Measurements from ENCODE around the gene FNDC3B.

FNDC3B gene

DNA sequence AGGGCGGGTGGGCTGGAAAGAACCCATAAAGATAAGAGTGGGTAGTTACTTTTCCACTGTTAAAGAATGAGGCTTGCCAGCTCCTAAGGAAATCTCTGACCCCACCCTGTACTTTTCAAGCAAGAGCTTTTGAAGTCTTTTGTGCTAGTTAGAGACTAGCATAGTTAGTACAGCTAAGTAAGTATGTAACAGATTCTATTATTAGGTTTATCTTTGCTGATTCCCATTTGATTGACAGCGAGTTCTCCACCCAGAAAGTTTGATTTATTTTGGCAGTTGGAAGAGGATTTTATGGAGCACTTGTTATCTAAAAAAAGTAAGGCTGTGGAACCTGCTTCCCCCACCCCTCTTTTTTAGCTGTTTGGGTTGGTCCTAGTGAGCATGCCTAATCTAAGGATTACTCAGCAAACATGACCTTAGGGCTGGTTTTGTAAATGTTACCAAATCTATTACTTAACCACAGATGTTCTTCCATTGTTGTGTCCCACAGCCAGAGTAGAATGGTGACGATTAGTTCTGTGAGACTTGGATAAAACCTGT, 57.6 kb downstream of the FNDC3B start:
- DNase-seq, result peak; percentile 13 to 72 (median 47)

DNA sequence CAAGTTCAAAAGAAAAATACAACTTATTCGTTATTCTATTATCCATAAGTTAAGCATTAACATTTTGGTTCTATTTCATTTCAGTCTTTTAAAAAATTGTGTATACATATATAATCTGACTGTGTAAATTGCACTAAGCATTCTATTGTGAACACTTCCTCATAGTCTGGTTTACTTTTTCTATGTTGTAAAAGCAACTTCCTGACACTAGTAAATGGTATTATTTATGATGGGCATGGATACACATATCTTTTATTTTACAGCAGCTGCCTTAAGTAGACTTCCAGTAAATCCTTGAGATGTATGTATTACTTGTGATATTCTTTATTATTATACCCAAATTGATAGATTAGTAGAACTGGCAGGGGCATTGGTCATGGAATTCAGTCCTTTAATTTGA, 58.2 kb downstream of the FNDC3B start:
- peak in 2 of 4 experiments; percentile 19 to 36 for DNase-seq

GRCh38 chr3:172098698-172099494, 59.5 kb downstream of the FNDC3B start:
- no peak for DNase-seq

- DNase-seq, result no peak
These were observed 60.1 kb downstream of the FNDC3B start for GRCh38 chr3:172099495-172099808.

DNA sequence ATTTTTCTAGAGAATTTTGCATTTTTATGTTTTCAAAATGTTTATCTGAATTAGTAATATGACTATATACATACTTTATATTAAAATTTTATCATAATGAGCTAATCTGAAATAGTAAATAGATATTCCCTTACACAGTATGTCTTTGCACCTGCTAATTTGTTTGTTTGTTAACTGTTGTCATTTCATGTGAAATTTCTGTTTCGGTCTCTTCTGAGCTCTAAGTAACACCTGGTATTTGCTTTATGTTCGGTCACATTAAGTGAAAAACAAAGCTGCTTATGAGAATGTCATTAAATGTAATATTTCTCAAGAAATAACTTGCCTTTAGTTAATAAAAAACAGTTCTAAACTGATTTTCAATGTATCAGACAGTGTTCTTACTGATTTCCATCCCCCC, 61.1 kb downstream of the FNDC3B start:
- DNase-seq, result no peak

DNA sequence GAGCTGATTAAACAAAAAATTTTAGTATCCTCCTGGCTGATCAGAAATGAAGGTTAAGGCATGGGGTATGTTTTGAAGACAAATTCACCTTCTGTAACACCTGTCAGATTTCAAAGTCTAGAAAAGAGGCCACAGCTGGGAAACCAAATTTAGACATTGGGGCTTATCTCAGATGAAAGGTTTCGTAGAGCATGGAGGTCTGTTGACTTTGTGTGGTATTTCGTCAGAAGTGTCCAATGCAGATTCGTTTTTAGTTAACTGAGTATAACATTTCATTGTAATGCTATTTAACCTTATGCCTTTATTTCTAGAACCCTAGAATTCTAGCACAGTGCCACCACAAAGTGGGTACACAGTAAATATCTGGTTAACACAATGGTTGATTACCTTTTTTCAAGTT, 61.7 kb downstream of the FNDC3B start:
- no peak for DNase-seq

- DNase-seq, result peak in 3 of 4 experiments; percentile 41 to 51 (median 49)
These were observed 62.9 kb downstream of the FNDC3B start for GRCh38 chr3:172102123-172102882.

DNA sequence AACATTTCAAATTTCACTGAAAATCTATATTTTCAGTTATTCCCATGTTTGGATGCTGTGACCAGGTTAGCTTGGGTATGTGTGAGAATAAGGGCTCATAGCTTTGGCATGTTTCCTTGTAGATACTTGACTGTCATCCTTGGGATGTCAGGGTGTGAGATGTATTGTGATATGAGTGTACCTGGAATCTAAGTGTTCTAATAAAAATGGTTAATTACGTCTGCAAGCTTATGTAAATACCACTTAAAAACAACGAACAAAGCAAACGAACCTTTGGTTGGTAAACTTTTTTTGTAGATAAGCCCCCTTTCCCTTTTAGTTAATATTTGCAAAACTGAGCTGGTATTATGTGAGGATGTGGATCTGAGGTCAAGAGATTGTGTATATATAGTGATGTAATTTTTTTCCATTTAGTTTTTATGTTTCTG, 63.5 kb downstream of the FNDC3B start:
- DNase-seq, result no peak

DNA sequence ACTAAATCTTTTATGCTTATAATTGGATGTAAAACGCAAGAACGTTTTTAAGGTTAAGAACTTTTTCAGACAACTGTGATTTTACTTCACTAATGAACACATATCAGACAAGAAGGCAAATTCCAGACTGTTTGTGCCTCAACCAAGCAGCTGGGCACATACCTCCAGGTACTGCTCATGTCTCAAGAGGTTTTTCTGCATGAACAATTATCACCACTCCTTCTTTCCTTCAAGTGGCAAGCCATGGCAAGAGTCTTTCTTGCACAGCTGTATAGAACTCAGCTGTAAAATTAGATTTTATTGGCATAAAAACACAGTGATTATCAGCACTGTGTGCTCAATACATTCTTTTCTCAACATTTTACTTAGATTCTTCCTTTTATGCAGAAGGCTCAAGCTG, 64.3 kb downstream of the FNDC3B start:
- DNase-seq, result no peak

DNA sequence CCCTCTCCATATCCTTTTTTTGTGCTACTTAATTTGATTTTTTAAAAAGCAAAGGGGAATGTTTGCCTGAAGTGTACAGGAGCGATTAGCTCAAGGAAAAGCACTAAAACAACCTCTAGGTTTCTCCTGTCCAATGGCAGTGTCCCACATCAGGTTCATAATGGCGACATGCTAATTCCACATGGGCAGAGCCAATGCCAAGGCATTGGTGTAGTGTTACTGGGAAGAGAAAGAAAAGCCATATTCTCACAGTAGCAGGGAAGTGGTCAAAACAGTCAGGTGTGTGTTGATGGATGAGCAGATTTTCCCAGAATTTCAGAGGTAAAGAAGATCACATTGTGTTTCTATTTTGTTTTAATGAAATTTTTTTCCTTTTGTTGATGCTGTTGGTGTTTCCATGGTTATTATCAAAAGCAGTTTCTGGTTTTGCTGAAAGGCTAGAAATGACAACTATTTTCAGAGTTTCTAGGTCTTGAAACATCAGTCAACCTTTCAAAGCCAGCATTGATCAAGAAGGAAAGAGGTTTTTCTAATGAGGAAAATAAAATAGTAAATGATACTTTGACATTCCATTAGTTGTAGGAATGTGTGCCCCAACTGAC, 65.2 kb downstream of the FNDC3B start:
- DNase-seq, result no peak

DNA sequence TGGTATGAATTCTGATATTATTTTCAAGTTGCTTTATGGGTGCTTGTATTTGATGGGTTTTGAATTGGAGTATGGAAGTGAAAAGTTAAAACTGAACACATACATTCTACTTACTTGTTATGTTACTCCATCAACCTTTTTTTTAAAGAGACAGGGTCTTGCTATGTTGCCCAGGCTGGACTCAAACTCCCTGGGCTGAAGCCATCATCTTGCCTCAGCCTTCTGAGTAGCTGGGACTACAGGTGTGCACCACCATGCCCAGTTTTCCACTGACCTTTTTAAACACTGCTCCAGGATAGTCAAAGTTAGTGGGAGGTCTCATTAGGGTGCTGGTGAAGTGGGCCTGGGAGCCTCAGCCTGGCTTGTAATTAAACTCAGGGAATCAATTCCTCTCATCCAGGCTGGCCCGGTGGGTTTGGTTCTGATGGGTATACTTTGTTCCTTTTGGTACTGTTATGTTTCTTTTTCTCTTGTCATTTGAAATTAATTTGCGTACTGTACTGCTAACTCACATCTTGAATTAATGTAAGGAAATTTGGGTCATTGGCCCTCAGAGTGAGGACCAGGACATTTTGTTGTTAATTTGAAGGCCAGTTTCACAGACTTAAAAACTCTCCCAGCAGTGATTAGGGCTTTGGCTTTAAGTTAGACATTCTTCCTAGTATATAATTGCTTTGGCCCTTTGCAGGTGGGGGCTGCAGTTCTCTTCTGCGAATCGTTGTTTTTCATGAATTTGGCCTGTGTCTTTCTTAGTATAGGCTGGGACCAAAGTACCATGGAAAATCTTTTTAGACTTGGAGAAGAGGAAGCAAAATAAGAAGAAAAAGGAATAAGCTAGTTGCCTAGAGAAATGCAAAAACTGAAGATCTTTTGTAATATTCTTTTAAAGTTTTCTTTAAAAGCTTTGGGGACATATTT, 66.9 kb downstream of the FNDC3B start:
- peak in 1 of 4 experiments; percentile 16 for DNase-seq

DNA sequence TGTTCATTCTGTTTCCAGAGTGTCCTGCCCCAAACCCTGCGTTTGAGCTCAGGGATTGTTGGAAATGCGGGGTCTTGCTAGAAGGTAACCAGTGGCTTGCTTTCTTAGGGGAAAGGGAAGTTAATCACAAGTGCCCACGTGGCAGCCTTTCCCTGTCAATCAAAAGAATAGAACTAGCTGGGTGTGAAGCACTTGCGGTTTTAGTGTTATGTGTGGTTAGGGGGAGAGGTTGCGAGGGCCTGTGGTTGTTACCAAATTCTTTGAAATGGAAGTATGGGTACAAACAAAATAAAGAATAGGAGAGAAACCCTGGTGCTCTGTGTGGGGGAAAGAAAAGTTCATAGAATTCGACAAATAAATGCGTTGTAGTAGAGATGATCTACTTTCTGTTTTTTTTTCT, 67.6 kb downstream of the FNDC3B start:
- peak; percentile 76 to 87 (median 86) for DNase-seq

GRCh38 chr3:172107403-172107802, 68.0 kb downstream of the FNDC3B start:
- peak; percentile 12 to 40 (median 26) for DNase-seq

GRCh38 chr3:172110127-172110779, 70.9 kb downstream of the FNDC3B start:
- DNase-seq, result no peak

DNA sequence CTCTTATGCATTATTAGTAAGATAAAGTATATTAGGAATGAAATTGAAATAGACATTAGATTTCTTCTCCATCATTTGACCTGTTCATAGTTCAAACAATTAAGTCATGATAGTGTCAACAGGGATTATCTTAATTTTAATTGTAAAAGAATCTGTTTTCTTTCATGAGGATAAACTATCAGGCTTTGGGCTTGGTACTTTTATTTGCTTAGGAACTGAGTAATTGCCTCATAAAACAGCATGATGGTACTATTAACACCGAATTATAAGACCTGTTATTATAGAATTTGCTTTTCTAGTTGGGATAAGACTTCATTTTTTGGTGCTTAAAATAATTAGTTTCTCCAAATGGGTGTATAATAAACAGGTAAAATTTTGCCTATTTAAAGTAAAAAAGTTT, 71.8 kb downstream of the FNDC3B start:
- DNase-seq, result no peak

- no peak for DNase-seq
These were observed 72.8 kb downstream of the FNDC3B start for GRCh38 chr3:172112078-172112733.

GRCh38 chr3:172112734-172113120, 73.3 kb downstream of the FNDC3B start:
- no peak for DNase-seq

- no peak for DNase-seq
These were observed 74.3 kb downstream of the FNDC3B start for GRCh38 chr3:172113710-172114109.

DNA sequence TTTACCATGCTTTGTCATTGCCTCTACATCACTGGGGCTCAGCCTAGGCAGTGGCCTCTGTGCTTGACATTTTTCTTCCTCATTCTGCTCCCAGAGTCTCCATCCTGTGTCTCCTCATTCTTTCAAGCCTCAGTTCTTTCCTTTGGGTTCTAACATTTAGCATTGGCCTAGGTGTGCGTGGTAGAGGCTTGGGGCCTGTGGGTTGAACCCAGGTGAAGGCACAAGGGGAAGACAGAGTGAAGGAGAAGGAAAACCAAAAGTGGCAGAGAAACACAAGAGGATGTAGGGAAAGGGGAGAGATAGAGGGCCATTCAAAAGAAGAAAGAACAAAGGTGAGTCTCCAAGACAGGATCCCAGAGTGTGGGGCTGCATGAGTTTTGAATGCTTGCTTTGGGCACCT, 75.7 kb downstream of the FNDC3B start:
- no peak for DNase-seq

DNA sequence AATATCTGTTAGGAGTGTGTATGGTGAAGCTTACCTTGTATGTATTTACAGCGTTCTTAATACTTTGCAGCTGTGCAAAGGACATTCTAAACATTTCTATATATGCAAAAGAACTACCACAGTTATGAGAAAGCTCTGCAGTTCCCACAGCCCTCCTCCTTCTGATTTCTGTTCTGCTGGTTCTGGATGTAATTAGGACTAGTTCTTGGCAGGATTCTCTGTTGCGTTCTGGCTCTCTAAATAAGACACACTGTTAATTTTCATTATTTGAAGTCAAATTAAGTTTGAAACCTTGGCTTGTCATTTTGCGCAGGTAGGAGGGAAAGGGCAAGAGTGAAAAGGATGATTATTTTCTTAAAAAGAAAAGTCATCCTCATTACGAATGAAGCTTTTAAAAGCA, 76.4 kb downstream of the FNDC3B start:
- no peak for DNase-seq

DNA sequence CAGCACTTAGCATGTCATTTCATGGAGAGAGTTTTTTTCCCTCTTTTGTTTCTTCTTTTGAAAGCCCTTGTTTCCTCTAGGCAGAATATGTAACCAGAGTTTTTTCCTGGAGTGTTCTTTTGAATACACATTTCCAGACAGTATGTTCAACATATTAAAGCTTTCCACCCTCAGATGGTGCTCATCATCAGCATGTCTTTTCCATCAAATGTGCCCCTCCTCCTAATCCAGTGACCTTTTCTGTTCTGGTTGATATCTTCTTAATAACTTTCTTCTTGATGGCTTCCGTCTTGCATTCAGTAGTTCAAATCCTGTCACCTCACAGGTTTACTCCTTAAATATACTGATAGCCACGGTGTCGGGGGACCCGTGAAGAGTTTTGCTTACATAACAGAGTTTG, 78.6 kb downstream of the FNDC3B start:
- no peak for DNase-seq

All from suppressor macrophage (primary cell).